ENCODE results near the gene SMOC1. TPM values are rescaled to one million over a fixed set of nuclear protein-coding genes. Genes with fewer than 3 reads are reported as not detected.

Gene SMOC1
- polyA plus RNA-seq, 3 donors = not detected

GRCh38 chr14:70045844-70046535, 166.8 kb downstream of the SMOC1 start:
- no peaks in the 10 kb centered on the region for H3K36me3 Mint-ChIP-seq
- H3K4me3 Mint-ChIP-seq = no peak overlapping the region
- H3K36me3 ChIP-seq (replicated peaks in 1 of 2; ENCODE audit: control insufficient read depth in 1 of 2, insufficient read depth in 2 of 2, low read length in 2 of 2) = no peaks in the 10 kb centered on the region
- no peaks in the 10 kb centered on the region for H3K27me3 ChIP-seq (ENCODE audit: control insufficient read depth in 2 of 2, insufficient read depth in 2 of 2, low read length in 2 of 2)
- no peaks in the 10 kb centered on the region for H4K20me1 ChIP-seq (ENCODE audit: insufficient read depth, low read length)
- peaks cover 1 to 4% (median 4%) of the 10 kb centered on the region in 3 donors for H3K27me3 Mint-ChIP-seq (ENCODE audit: low read depth in 3 of 3)
- no peak overlapping the region for H2AFZ ChIP-seq (ENCODE audit: insufficient read depth, low read depth, low read length, poor library complexity, severe bottlenecking)
- H3K9me3 ChIP-seq (replicated peaks in 1 of 2; ENCODE audit: control insufficient read depth in 1 of 2, insufficient read depth in 1 of 2, low read length in 2 of 2) = no peaks in the 10 kb centered on the region
- no peaks in the 10 kb centered on the region for H3K79me2 ChIP-seq (ENCODE audit: insufficient read depth, low read length)
- H3K27ac ChIP-seq (ENCODE audit: low read depth in 1 of 2, low read length in 2 of 2) = no peak overlapping the region
- WGBS (ENCODE audit: insufficient coverage) = 82% methylated on average over 19 of the region's 22 CpGs
- H3K4me2 ChIP-seq (replicated peaks; ENCODE audit: extremely low read depth, low read length, poor library complexity, severe bottlenecking) = no peak overlapping the region
- DNase-seq = no peak
- no peaks in the 10 kb centered on the region for H3K4me1 ChIP-seq (ENCODE audit: control insufficient read depth in 1 of 2, insufficient read depth in 2 of 2, low read length in 2 of 2)
- intact Hi-C loops (cut with micrococcal nuclease) = no loop called here
- no peaks in the 10 kb centered on the region for H3K9me3 Mint-ChIP-seq
- no peak overlapping the region for H3K27ac Mint-ChIP-seq
- no peak overlapping the region for H3K9ac ChIP-seq (ENCODE audit: insufficient read depth, low read length, poor library complexity, severe bottlenecking)
- no peaks in the 10 kb centered on the region for H3K4me1 Mint-ChIP-seq
- no peak overlapping the region for H3K4me3 ChIP-seq (replicated peaks in 1 of 3; ENCODE audit: low read depth in 2 of 3, low read length in 3 of 3)
- peak; percentile 23 for TF ChIP-seq CTCF (IDR thresholded peaks at IDR 0.05)

- H3K27me3 ChIP-seq (ENCODE audit: control insufficient read depth in 2 of 2, insufficient read depth in 2 of 2, low read length in 2 of 2) = no peaks in the 10 kb centered on the region
- H2AFZ ChIP-seq (ENCODE audit: insufficient read depth, low read depth, low read length, poor library complexity, severe bottlenecking) = no peak overlapping the region
- H4K20me1 ChIP-seq (ENCODE audit: insufficient read depth, low read length) = no peaks in the 10 kb centered on the region
- no peak overlapping the region for H3K27ac ChIP-seq (ENCODE audit: low read depth in 1 of 2, low read length in 2 of 2)
- intact Hi-C loops (cut with micrococcal nuclease) = no loop called here
- Mint-ChIP-seq H3K27me3 (ENCODE audit: low read depth in 3 of 3) (peaks cover 1 to 4% (median 4%) of the 10 kb centered on the region in 3 donors), H3K9me3 (no peaks in the 10 kb centered on the region), H3K4me3 (no peak overlapping the region), H3K27ac (no peak overlapping the region), H3K4me1 (no peaks in the 10 kb centered on the region), H3K36me3 (no peaks in the 10 kb centered on the region)
- no peaks in the 10 kb centered on the region for H3K79me2 ChIP-seq (ENCODE audit: insufficient read depth, low read length)
- no peak overlapping the region for H3K9ac ChIP-seq (ENCODE audit: insufficient read depth, low read length, poor library complexity, severe bottlenecking)
- DNase-seq = no peak
- H3K4me3 ChIP-seq (replicated peaks in 1 of 3; ENCODE audit: low read depth in 2 of 3, low read length in 3 of 3) = no peak overlapping the region
- H3K36me3 ChIP-seq (replicated peaks in 1 of 2; ENCODE audit: control insufficient read depth in 1 of 2, insufficient read depth in 2 of 2, low read length in 2 of 2) = no peaks in the 10 kb centered on the region
- no peak overlapping the region for H3K4me2 ChIP-seq (replicated peaks; ENCODE audit: extremely low read depth, low read length, poor library complexity, severe bottlenecking)
- no peaks in the 10 kb centered on the region for H3K4me1 ChIP-seq (ENCODE audit: control insufficient read depth in 1 of 2, insufficient read depth in 2 of 2, low read length in 2 of 2)
- no CpG with 5 or more reads among the region's 3 CpGs for WGBS (ENCODE audit: insufficient coverage)
- TF ChIP-seq CTCF (IDR thresholded peaks at IDR 0.05) = no peak
- no peaks in the 10 kb centered on the region for H3K9me3 ChIP-seq (replicated peaks in 1 of 2; ENCODE audit: control insufficient read depth in 1 of 2, insufficient read depth in 1 of 2, low read length in 2 of 2)
Measured at GRCh38 chr14:70047598-70048312, 168.5 kb downstream of the SMOC1 start.
